ENCODE results near the gene LAMB3. TPM values are rescaled to one million over a fixed set of nuclear protein-coding genes. Genes with fewer than 3 reads are reported as not detected.

LAMB3 gene
- polyA plus RNA-seq, 1 of the 3 experiments (the other 2 are of a cell fraction) = 18.0 TPM

- no peaks in the 10 kb centered on the region for H3K9me3 ChIP-seq
- H3K36me3 ChIP-seq (replicated peaks in 1 of 2; ENCODE audit: control insufficient read depth in 1 of 2, insufficient read depth in 2 of 2, low read length in 1 of 2) = peaks cover 0 to 3% of the 10 kb centered on the region in 2 experiments
- POLR2A ChIA-PET = no interaction called here
- H3K27me3 ChIP-seq (ENCODE audit: insufficient read depth) = no peaks in the 10 kb centered on the region
- H4K20me1 ChIP-seq (ENCODE audit: insufficient read depth) = no peaks in the 10 kb centered on the region
- H3K9ac ChIP-seq = no peak overlapping the region
- peak; percentile 91 for DNase-seq
- CTCF ChIA-PET = interaction anchor here (0.6 to 7.2 kb wide), 33 partner anchors 8 to 462 kb away, joined by 3 to 89 read pairs (median 5); partner anchors contain the start of genes CAMK1G and G0S2
- peaks cover 9 to 17% of the 10 kb centered on the region in 2 experiments; a peak in 3 of 4 replicates for H3K4me1 ChIP-seq (ENCODE audit: control insufficient read depth in 1 of 2, insufficient read depth in 2 of 2, low read depth in 1 of 2, low read length in 1 of 2)
- 27% methylated on average over 11 of the region's 16 CpGs for WGBS (ENCODE audit: low lambda C conversion rate)
- TF ChIP-seq MXI1 (IDR thresholded peaks at IDR 0.05; ENCODE audit: low read depth, low read length) = no peak
- no peak for TF ChIP-seq GATA2 (CRISPR knock-in tag; IDR thresholded peaks at IDR 0.05)
- TF ChIP-seq, protein P1, sequence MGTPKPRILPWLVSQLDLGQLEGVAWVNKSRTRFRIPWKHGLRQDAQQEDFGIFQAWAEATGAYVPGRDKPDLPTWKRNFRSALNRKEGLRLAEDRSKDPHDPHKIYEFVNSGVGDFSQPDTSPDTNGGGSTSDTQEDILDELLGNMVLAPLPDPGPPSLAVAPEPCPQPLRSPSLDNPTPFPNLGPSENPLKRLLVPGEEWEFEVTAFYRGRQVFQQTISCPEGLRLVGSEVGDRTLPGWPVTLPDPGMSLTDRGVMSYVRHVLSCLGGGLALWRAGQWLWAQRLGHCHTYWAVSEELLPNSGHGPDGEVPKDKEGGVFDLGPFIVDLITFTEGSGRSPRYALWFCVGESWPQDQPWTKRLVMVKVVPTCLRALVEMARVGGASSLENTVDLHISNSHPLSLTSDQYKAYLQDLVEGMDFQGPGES (IDR thresholded peaks at IDR 0.05; ENCODE audit: low read depth, low read length) = no peak
- no peak for TF ChIP-seq RFX5 (IDR thresholded peaks at IDR 0.05; ENCODE audit: low read length)
- TF ChIP-seq RAD21 (IDR thresholded peaks at IDR 0.05; ENCODE audit: low read length) = peak; percentile 90
- no peak for TF ChIP-seq RCOR1 (IDR thresholded peaks at IDR 0.05; ENCODE audit: low read length)
- TF ChIP-seq CTCF (IDR thresholded peaks at IDR 0.05) = peak; percentile 95
- no peak for TF ChIP-seq SIN3A (IDR thresholded peaks at IDR 0.05; ENCODE audit: borderline replicate concordance, low read depth, low read length)
- TF ChIP-seq POLR2AphosphoS5 (IDR thresholded peaks at IDR 0.05; ENCODE audit: low read depth, low read length) = no peak
- TF ChIP-seq REST (IDR thresholded peaks at IDR 0.05; ENCODE audit: low read depth, low read length) = no peak
- no peak for TF ChIP-seq USF2 (IDR thresholded peaks at IDR 0.05; ENCODE audit: borderline replicate concordance, low read depth, low read length)
- TF ChIP-seq FOSL2 (IDR thresholded peaks at IDR 0.05; ENCODE audit: borderline replicate concordance, low read depth) = peak; percentile 36
- TF ChIP-seq GABPA (IDR thresholded peaks at IDR 0.05; ENCODE audit: low read depth) = no peak
- TF ChIP-seq SMC3 (IDR thresholded peaks at IDR 0.05; ENCODE audit: low read depth, low read length) = peak; percentile 92
- TF ChIP-seq MEF2A (IDR thresholded peaks at IDR 0.05; ENCODE audit: borderline replicate concordance, low read depth) = no peak
- no peak overlapping the region for H3K4me2 ChIP-seq
- no peaks in the 10 kb centered on the region for H3F3A ChIP-seq (replicated peaks; ENCODE audit: insufficient read depth)
- H3K4me3 ChIP-seq (ENCODE audit: low read depth in 2 of 2, low read length in 1 of 2) = peak overlapping the region in 1 of 2 experiments; percentile 39; a peak in 1 of 4 replicates
- no peaks in the 10 kb centered on the region for H3K79me2 ChIP-seq (ENCODE audit: insufficient read depth)
- no peaks in the 10 kb centered on the region for H3K9me2 ChIP-seq
- H3K27ac ChIP-seq (ENCODE audit: low read depth in 2 of 2, low read length in 1 of 2) = no peak overlapping the region
- no peak overlapping the region for H2AFZ ChIP-seq (ENCODE audit: low read depth)
Observed at GRCh38 chr1:209627732-209628196, 24.5 kb downstream of the LAMB3 start.
